D341Med (cell line): ENCODE measurements around the gene HOOK1.
"Not testable (repeated sequence)": the region's sequence is repeated elsewhere in the genome, so short reads cannot be mapped to it uniquely, and the experiment has no call there.

Experiments used
- DNase-seq: peaks from one replicate; pipeline ENCODE4 v3.0.0; 2012; ENCODE audit warnings: low spot score

The HOOK1 gene

DNA sequence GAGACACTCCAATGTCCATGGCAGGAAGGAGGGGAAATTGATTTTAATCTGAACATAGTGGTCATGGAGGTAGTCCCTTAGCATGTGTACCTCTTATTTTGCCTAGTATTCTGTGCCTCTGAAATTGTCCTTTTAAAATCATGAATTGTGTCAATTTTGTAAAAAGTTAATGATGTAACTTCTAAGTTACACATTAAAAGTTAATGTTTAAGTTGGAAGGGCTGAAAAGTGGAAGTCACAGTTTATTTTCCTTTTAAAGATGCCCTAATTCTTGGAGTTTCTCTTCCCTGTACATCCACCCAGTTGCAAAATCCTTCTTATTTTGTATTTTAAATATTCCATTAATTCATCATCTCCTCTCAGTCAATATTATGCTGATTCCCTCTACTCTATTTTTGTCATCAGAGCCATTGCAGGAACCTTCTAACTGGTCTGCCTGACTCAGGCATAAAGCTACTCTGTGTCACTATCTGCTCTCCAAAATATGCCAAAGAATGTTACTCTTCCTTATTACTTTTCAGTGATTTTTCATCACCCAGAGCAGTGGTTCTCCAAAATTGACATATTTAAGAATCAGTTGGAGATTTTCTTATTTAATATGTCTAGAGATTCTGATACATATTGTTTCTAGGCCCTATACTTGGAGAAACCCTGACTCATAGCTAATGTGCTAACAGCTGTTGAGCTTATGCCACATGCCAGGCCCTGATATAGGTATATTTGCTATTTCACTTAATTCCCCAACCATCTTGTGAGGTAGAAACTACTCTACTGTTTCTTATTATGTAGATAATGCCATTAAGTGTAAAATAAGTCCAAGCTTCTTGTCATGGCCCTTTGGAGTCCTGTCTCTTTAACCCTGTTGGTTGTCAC, 5.1 kb downstream of the HOOK1 start:
- no peak for DNase-seq

- no peak for DNase-seq
These were observed 12.4 kb downstream of the HOOK1 start for GRCh38 chr1:59827055-59827643.

- DNase-seq = no peak
These were observed 13.4 kb downstream of the HOOK1 start for GRCh38 chr1:59828160-59828559.

DNA sequence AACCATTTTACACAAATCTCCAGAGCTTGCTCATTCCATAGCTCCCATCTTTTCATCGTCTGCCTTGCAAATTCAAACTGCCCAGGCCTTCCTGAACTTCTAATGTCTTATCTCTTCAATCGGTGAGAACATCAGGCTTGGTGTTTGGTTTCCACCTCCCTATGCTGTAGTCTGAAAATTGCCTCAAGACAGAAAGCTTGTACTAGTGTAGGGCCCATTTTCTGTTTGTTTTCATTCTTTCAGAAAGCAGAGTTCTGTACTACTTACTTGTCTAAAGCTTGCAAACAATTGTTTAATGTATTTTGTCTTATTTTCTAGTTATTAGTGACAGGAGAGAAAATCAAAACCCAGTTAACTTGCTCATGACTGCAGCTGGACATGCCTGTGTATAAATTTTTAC, 16.8 kb downstream of the HOOK1 start:
- DNase-seq = no peak

- DNase-seq = no peak
These were observed 18.3 kb downstream of the HOOK1 start for GRCh38 chr1:59833022-59833421.

DNA sequence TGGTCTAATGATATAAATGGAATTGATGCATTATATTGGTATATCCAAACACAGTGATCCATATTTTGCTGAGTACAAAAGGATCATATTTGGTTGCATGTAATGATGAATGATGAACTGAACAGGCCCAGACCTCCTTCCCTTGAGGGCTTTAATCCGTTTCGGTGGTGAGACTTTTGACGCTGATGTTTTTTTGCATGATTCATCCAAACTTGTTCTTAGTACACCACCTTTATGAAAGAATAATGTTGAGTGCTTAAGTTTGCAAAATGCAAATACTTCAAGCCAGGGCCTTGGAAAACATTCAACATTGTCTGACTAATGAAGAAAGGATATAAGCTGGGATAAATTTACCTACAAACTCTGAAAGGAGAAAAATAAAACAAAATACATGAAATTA, 19.2 kb downstream of the HOOK1 start:
- DNase-seq = no peak

DNA sequence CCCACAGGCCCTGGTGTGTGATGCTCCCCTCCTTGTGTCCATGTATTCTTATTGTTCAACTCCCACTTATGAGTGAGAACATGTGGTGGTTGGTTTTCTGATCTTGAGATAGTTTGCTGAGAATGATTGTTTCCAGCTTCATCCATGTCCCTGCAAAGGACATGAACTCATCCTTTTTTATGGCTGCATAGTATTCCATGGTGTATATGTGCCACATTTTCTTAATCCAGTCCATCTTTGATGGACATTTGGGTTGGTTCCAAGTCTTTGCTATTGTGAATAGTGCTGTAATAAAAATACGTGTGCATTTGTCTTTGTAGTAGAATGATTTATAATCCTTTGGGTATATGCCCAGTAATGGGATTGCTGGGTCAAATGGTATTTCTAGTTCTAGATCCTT, 23.1 kb downstream of the HOOK1 start:
- DNase-seq = not testable (repeated sequence)

GRCh38 chr1:59845091-59845490, 30.3 kb downstream of the HOOK1 start:
- DNase-seq = peak; percentile 15

GRCh38 chr1:59846209-59846894, 31.6 kb downstream of the HOOK1 start:
- DNase-seq = no peak

GRCh38 chr1:59846895-59847282, 32.1 kb downstream of the HOOK1 start:
- DNase-seq = no peak

DNA sequence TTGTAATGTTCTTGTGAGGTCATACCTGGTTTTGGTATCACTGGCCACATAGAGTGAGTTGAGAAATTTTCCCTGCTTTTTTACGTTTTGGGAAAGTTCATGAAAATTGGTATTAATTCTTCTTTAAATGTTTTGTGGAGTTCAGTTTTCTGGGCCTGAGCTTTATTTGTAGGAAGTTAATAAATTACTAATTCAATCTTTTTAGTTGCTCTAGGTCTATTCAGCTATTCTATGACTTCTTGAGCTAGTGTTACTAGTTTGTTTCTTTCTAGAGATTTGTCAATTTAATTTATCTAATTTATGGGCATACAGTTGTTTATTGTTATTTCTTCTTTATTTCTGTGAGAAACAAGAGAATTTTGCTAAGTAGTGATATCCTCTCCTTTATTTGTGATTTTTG, 37.4 kb downstream of the HOOK1 start:
- DNase-seq = no peak

DNA sequence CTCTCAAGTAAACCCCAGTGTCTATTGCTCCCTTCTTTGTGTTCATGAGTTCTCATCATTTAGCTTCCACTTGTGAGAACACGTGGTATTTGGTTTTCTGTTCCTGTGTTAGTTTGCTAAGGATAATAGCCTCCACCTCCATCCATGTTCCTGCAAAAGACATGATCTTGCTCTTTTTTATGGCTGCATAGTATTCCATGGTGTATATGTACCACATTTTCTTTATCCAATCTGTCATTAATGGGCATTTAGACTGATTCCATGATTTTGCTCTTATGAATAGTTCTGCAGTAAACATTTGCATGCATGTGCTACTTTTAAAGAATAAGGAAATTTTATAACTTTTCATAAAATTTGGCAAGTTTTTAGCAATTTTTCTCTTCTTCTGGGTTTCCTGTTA, 40.5 kb downstream of the HOOK1 start:
- DNase-seq = not testable (repeated sequence)

- no peak for DNase-seq
These were observed 42.1 kb downstream of the HOOK1 start for GRCh38 chr1:59856725-59857338.

- no peak for DNase-seq
These were observed 43.1 kb downstream of the HOOK1 start for GRCh38 chr1:59857679-59858354.

DNA sequence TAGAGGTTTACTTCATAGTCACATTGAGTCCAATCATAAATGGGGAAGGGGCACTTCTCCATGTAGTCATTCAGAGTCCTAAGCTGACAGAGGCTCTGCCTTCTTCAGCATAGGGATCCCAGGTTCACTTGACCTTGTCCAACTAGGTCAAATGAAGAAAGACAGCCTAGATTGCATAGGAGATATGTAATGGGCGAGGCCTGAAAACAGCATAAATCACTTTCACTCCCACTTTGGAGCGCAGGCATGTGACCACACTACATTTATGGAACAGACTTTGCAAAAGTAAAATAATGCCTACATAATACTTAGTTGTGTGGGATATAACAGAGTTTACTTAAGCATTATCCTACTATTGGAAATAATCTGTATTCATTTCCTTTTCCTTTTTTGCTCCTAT, 51.7 kb downstream of the HOOK1 start:
- DNase-seq = no peak

DNA sequence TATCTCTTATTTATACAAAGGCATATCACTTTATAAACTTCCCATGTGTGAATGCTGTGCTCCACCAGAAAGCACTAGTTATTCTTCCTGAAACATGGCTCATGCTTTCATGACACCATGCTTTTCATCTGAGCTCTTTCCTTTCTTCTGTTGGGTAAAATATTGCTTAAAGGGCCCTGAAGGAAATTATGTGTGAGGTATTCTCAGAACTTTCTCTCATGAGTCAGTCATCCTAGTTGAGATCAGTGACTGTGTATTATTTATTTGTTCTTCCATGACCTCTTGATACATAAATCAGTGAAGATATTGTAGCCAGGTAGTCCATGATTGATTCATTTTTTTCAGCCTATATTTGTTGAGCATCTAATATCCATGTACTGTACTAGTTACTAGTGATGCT, 57.0 kb downstream of the HOOK1 start:
- DNase-seq = no peak

DNA sequence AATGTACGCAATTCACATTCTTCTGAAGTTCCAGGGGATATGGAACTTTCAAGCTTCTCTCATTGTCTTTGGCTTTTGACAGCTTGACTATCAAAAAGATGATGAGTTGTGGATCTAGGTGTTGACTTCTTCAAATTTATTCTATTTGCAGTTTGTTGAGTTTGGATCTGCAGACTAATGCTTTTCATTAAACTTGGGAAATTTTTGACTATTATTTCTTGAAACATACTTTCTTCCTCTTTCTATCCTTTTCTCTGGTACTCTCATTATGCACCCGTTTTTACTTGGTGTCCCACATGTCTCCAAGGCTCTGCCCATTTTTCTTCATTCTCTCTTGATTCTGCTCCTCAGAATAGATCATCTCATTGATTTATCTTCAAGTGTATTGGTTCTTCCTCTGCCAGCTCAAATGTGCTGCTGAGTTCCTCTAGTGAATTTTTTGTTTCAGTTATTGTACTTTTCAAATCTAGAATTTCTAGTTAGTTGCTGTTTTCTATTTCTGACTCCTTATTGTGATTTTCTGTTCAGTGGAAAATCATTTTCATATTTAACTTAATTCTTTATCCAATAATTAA, 62.4 kb downstream of the HOOK1 start:
- no peak for DNase-seq

DNA sequence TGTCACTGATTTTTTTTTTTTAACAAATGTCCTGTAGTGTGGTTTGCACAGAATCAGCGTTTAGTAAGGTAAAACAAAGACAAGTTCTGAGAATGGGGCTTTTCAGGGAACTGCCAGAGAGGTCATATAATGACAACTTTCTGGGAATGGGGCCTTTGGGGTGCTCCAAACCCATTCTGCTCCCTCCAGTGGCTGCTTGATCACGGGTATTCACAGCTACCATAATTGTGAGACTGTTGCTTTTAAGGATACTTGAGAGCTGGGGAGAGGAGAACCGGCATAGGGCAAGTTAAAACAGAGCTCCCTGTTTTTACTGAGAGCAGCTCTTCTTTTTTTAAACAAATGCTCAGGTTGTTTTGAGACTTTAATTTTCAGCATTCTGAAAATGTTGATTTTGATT, 63.6 kb downstream of the HOOK1 start:
- DNase-seq = no peak

DNA sequence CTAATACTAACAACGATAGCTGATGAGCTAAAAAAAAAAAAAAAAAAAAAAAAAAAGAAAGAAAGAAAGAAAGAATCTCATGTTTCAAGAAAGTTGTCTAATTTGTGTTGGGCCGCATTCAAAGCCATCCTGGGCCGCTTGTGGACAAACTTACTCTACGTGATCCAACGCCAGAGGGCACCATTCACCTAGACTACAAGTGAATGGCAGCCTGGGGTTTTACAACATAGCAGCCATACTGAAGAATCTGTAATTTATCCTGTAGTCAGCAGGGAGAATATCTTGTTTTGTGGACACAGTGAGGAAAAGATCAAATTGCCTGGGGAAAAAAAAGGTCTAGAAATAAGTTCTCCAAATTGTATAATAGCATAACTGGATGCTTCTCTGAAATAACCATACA, 64.8 kb downstream of the HOOK1 start:
- peak; percentile 49 for DNase-seq

DNA sequence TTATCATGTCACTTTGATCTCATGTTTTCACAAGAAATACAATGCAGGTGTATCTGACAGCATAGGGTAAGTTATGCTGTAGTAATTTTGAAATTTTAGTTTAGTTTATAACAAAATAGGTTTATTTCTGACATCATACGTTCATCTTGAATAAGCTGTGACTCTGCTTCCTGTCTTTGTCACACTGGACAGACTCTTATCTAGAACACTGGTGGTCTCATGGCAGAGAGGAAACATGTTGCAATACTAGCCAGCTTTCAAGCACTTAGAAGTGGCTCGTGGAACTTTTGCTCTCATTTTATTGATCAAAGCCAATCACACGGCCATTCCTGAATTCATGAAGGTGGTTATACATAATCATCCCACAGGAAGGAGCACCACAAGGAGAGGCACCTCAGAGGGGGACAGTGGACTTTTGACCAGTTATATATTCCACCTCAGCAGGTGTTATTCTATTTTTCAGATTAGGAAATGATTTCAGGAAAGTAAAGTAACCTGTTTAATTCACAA, 65.3 kb downstream of the HOOK1 start:
- no peak for DNase-seq

- no peak for DNase-seq
These were observed 66.0 kb downstream of the HOOK1 start for GRCh38 chr1:59880735-59881134.
